Kidney (tissue), 14 donors: ENCODE measurements around the gene CYP1A2. TPM values are rescaled to one million over a fixed set of nuclear protein-coding genes. Genes with fewer than 3 reads are reported as not detected.

ENCODE experiments used
- DNase-seq, 5 donors: peaks; one replicate each; pipeline ENCODE4 v3.0.0-alpha.2; 2013 to 2020
- FAIRE-seq: peaks from 2 replicates; lab custom pipeline; 2012; peaks lifted over from hg19 to GRCh38; lab: Jason Lieb, UNC
- H3K27ac ChIP-seq, 2 donors: one replicate each; pipeline ENCODE4 v1.7.0; 2013; ENCODE audit warnings: low read depth in 2 of 2, low read length in 2 of 2, inconsistent platforms in 1 of 2
- H3K27me3 ChIP-seq: one replicate; pipeline ENCODE4 v1.7.1; 2013; ENCODE audit warnings: low read length, inconsistent platforms; ENCODE audit not compliant: control insufficient read depth, insufficient read depth
- H3K36me3 ChIP-seq, 3 donors: one replicate each; pipeline versions ENCODE4 v1.7.0 to v1.7.1; 2013; ENCODE audit warnings: low read length in 3 of 3, control low read depth in 1 of 3, inconsistent platforms in 1 of 3; ENCODE audit not compliant: insufficient read depth in 3 of 3, control insufficient read depth in 2 of 3
- H3K4me1 ChIP-seq, 3 donors: one replicate each; pipeline versions ENCODE4 v1.7.0 to v1.7.1; 2013; ENCODE audit warnings: low read length in 3 of 3, inconsistent platforms in 1 of 3, low read depth in 1 of 3; ENCODE audit not compliant: control insufficient read depth in 2 of 3, insufficient read depth in 2 of 3
- H3K4me3 ChIP-seq, 3 donors: one replicate each; pipeline versions ENCODE4 v1.7.0 to v1.8.1; 2013; ENCODE audit warnings: low read length in 3 of 3, control low read depth in 1 of 3, inconsistent platforms in 1 of 3
- H3K9ac ChIP-seq, 3 donors: one replicate each; pipeline versions ENCODE4 v1.7.0 to v1.7.1; 2013; ENCODE audit warnings: low read length in 3 of 3, control low read depth in 1 of 3, inconsistent platforms in 1 of 3
- H3K9me3 ChIP-seq, 3 donors: one replicate each; pipeline versions ENCODE4 v1.7.0 to v1.7.1; 2013; ENCODE audit warnings: low read length in 3 of 3, control low read depth in 1 of 3, inconsistent platforms in 1 of 3; ENCODE audit not compliant: control insufficient read depth in 2 of 3, insufficient read depth in 1 of 3
- CTCF ChIP-seq: IDR thresholded peaks from 3 replicates; pipeline ENCODE4 v1.5.1; 2012; ENCODE audit warnings: mild to moderate bottlenecking, moderate library complexity, borderline replicate concordance; ENCODE audit not compliant: insufficient read depth; ENCODE audit errors: extremely low read depth
- intact Hi-C: fragments of 100-400 bp; cut with DNase I; formaldehyde crosslinking; loops from one replicate; pipeline ENCODE4 v1.11.1; 2022
- polyA plus RNA-seq: library from polyadenylated mRNA; stranded (reverse); fragments of 350-450 nt; fragmentation: Illumina TruSeq; extraction: RNeasy Lipid Tissue Mini Kit (QIAGEN cat#74804); gene quantifications from one replicate; pipeline ENCODE4 v1.2.3, GENCODE V29; 2014; ENCODE audit warnings: low read depth, low replicate concordance; ENCODE audit not compliant: insufficient read depth
- total RNA-seq: library from RNA; stranded (reverse); fragmentation: NEBNext Ultra II Directional; extraction: Animal tissue kit (Norgen Biotek cat#: 25700); gene quantifications from one replicate; pipeline ENCODE4 v1.2.1, GENCODE V29; 2021
- donor health status: control.
- donor health status: control.
- donor health status: control.
- donor health status: control.
- donor health status: control.
- donor health status: DM: yes; HTN: yes; CAD: no.
- donor health status: Normal renal cell carcinoma (clear cell type).

Gene CYP1A2
- total and polyA plus RNA-seq, 2 donors from 2014 or later, result not detected

GRCh38 chr15:74787251-74788041 is 38.8 kb downstream of the CYP1A2 start:
- no peak overlapping the region for H3K4me3 ChIP-seq
- intact Hi-C loops, result no loop called here
- peak overlapping the region in 1 of 2 donors; percentile 33 for H3K27ac ChIP-seq
- DNase-seq, result peak in 4 of 5 donors; percentile 42 to 87 (median 66)
- no peaks in the 10 kb centered on the region for H3K36me3 ChIP-seq
- H3K9ac ChIP-seq, result peak overlapping the region in 1 of 3 donors; percentile 40
- peaks cover 0 to 67% (median 62%) of the 10 kb centered on the region in 3 donors for H3K4me1 ChIP-seq
- no peak for FAIRE-seq
- no peaks in the 10 kb centered on the region for H3K9me3 ChIP-seq
- TF ChIP-seq CTCF, result no peak
- H3K27me3 ChIP-seq, result no peaks in the 10 kb centered on the region

GRCh38 chr15:74788042-74788682 is 39.5 kb downstream of the CYP1A2 start:
- Histone ChIP-seq H3K9ac (peak overlapping the region in 1 of 3 donors; percentile 40), H3K36me3 (no peaks in the 10 kb centered on the region), H3K9me3 (no peaks in the 10 kb centered on the region), H3K27ac (peak overlapping the region in 1 of 2 donors; percentile 51), H3K27me3 (no peaks in the 10 kb centered on the region), H3K4me3 (no peak overlapping the region), H3K4me1 (peaks cover 0 to 67% (median 56%) of the 10 kb centered on the region in 3 donors)
- no peak for TF ChIP-seq CTCF
- DNase-seq (no peak), FAIRE-seq (no peak)
- intact Hi-C loops, result no loop called here

- DNase-seq, result peak in 1 of 5 donors; percentile 62
- Histone ChIP-seq H3K27me3 (no peaks in the 10 kb centered on the region), H3K9ac (peak overlapping the region in 1 of 3 donors; percentile 40), H3K4me1 (peaks cover 0 to 64% (median 51%) of the 10 kb centered on the region in 3 donors), H3K27ac (peak overlapping the region in 1 of 2 donors; percentile 51), H3K9me3 (no peaks in the 10 kb centered on the region), H3K4me3 (no peak overlapping the region), H3K36me3 (no peaks in the 10 kb centered on the region)
- intact Hi-C loops, result no loop called here
- no peak for FAIRE-seq
- no peak for TF ChIP-seq CTCF
These were observed 40.1 kb downstream of the CYP1A2 start for GRCh38 chr15:74788683-74789151.
